OCI-LY3 (cell line): ENCODE data around the gene ZSWIM6.

Experiments
- CTCF ChIP-seq: fragments of 200-600, 300-600 bp; sonication (generic); IDR thresholded peaks from 2 replicates; pipeline ENCODE4 v1.5.1; 2014; ENCODE audit warnings: antibody characterized with exemption, low read length, low read depth
- EZH2phosphoT487 ChIP-seq: fragments of 200-600 bp; shearing (Covaris generic); IDR thresholded peaks from 2 replicates; pipeline ENCODE4 v1.6.1; 2018; ENCODE audit warnings: antibody characterized with exemption, mixed run types, low read depth

- TF ChIP-seq CTCF, result no peak
- TF ChIP-seq EZH2phosphoT487, result no peak
These were observed 42.3 kb upstream of the ZSWIM6 start for GRCh38 chr5:61289669-61290306.
